ENCODE measurements around the gene HSPA12B. TPM values are rescaled to one million over a fixed set of nuclear protein-coding genes. Genes with fewer than 3 reads are reported as not detected.

Gene HSPA12B
- total RNA-seq, 1 experiment from 2014 or later = 6.3 TPM

GRCh38 chr20:3749689-3750531, 17.4 kb downstream of the HSPA12B start (continued):
- no peak for TF ChIP-seq ZNF281 (CRISPR knock-in tag; IDR thresholded peaks at IDR 0.05)
- peak; percentile 71 for TF ChIP-seq SP1 (CRISPR knock-in tag; conservative IDR thresholded peaks at IDR 0.05)
- TF ChIP-seq RORB (CRISPR knock-in tag; IDR thresholded peaks at IDR 0.05) = no peak
- TF ChIP-seq ATF6 (CRISPR knock-in tag; IDR thresholded peaks at IDR 0.05) = no peak
- no peak for TF ChIP-seq JUN (CRISPR knock-in tag; IDR thresholded peaks at IDR 0.05)
- peak; percentile 56; the same call in 1 of the 2 replicates for TF ChIP-seq FOXP1 (CRISPR knock-in tag; IDR thresholded peaks at IDR 0.05; ENCODE audit: borderline replicate concordance)
- no peak for TF ChIP-seq PRRX2 (CRISPR knock-in tag; IDR thresholded peaks at IDR 0.05)
- no peak for TF ChIP-seq GTF2I (CRISPR knock-in tag; conservative IDR thresholded peaks at IDR 0.05)
- no peak; the same call in 1 of the 2 replicates for TF ChIP-seq FOXK1 (CRISPR knock-in tag; IDR thresholded peaks at IDR 0.05)
- no peak for TF ChIP-seq PRDM15 (CRISPR knock-in tag; IDR thresholded peaks at IDR 0.05)
- no peak for TF ChIP-seq E2F4 (CRISPR knock-in tag; IDR thresholded peaks at IDR 0.05; ENCODE audit: borderline replicate concordance, low read depth)
- 0 out of 2 replicates have a peak, but pooled peaks have one; percentile 22 for TF ChIP-seq NR3C1 (CRISPR knock-in tag; conservative IDR thresholded peaks at IDR 0.05; ENCODE audit: low read depth)
- no peak for TF ChIP-seq KAT7 (CRISPR knock-in tag; IDR thresholded peaks at IDR 0.05; ENCODE audit: borderline replicate concordance)
- TF ChIP-seq EMX1 (CRISPR knock-in tag; IDR thresholded peaks at IDR 0.05) = no peak
- no peak for TF ChIP-seq ZNF425 (CRISPR knock-in tag; conservative IDR thresholded peaks at IDR 0.05)
- TF ChIP-seq ATF3 (CRISPR knock-in tag; conservative IDR thresholded peaks at IDR 0.05) = no peak
- TF ChIP-seq RELA (CRISPR knock-in tag; IDR thresholded peaks at IDR 0.05; ENCODE audit: borderline replicate concordance) = no peak; the same call in 1 of the 2 replicates
- TF ChIP-seq ZNF317 (CRISPR knock-in tag; IDR thresholded peaks at IDR 0.05; ENCODE audit: borderline replicate concordance, low read depth) = 0 out of 2 replicates have a peak, but pooled peaks have one; percentile 20
- no peak for TF ChIP-seq MYBL2 (CRISPR knock-in tag; IDR thresholded peaks at IDR 0.05)
- no peak for TF ChIP-seq ZNF416 (CRISPR knock-in tag; IDR thresholded peaks at IDR 0.05)
- no peak for TF ChIP-seq ZNF396 (CRISPR knock-in tag; IDR thresholded peaks at IDR 0.05; ENCODE audit: borderline replicate concordance)
